ENCODE results near the gene KAT2B.

KAT2B gene

GRCh38 chr3:20059929-20060328, 19.7 kb downstream of the KAT2B start:
- no peak for TF ChIP-seq CTCF (IDR thresholded peaks at IDR 0.05)
- TF ChIP-seq ZFX (IDR thresholded peaks at IDR 0.05; ENCODE audit: borderline replicate concordance): no peak
- H3K27ac ChIP-seq: no peak overlapping the region

- TF ChIP-seq CTCF (IDR thresholded peaks at IDR 0.05) (no peak), ZFX (IDR thresholded peaks at IDR 0.05; ENCODE audit: borderline replicate concordance) (no peak)
- no peak overlapping the region for H3K27ac ChIP-seq
These were observed 20.9 kb downstream of the KAT2B start for GRCh38 chr3:20060974-20061685.

GRCh38 chr3:20062996-20063395, 22.8 kb downstream of the KAT2B start:
- H3K27ac ChIP-seq: no peak overlapping the region
- TF ChIP-seq ZFX (IDR thresholded peaks at IDR 0.05; ENCODE audit: borderline replicate concordance) (no peak), CTCF (IDR thresholded peaks at IDR 0.05) (no peak)

GRCh38 chr3:20064387-20064786, 24.1 kb downstream of the KAT2B start:
- TF ChIP-seq CTCF (IDR thresholded peaks at IDR 0.05): no peak
- TF ChIP-seq ZFX (IDR thresholded peaks at IDR 0.05; ENCODE audit: borderline replicate concordance): no peak
- no peak overlapping the region for H3K27ac ChIP-seq

GRCh38 chr3:20064796-20065564, 24.7 kb downstream of the KAT2B start:
- H3K27ac ChIP-seq: no peak overlapping the region
- no peak for TF ChIP-seq ZFX (IDR thresholded peaks at IDR 0.05; ENCODE audit: borderline replicate concordance)
- no peak for TF ChIP-seq CTCF (IDR thresholded peaks at IDR 0.05)

GRCh38 chr3:20066079-20066478, 25.8 kb downstream of the KAT2B start:
- TF ChIP-seq ZFX (IDR thresholded peaks at IDR 0.05; ENCODE audit: borderline replicate concordance) (no peak), CTCF (IDR thresholded peaks at IDR 0.05) (no peak)

More at GRCh38 chr3:20066079-20066478, 25.8 kb downstream of the KAT2B start:
- H3K27ac ChIP-seq: no peak overlapping the region
